Fibroblast of lung (primary cell): ENCODE data around the gene DLG2.

Experiments
- CTCF ChIP-seq, 2 donors: IDR thresholded peaks in 1 of 2; conservative IDR thresholded peaks in 1 of 2; 1 replicate in 1 of 2; 2 replicates in 1 of 2; pipeline ENCODE4 v1.5.1; 2011 to 2012; ENCODE audit warnings: low read length in 2 of 2, control low read depth in 1 of 2, inconsistent platforms in 1 of 2, low read depth in 1 of 2, mild to moderate bottlenecking in 1 of 2
- EZH2 ChIP-seq: IDR thresholded peaks from 2 replicates; pipeline ENCODE4 v1.5.1; 2012; ENCODE audit warnings: low read length, control low read depth, mild to moderate bottlenecking; ENCODE audit errors: missing control alignments

GRCh38 chr11:84250834-84251613, 1376.1 kb downstream of the DLG2 start:
- TF ChIP-seq CTCF (conservative IDR thresholded peaks at IDR 0.05 in 1 of 2, IDR thresholded peaks at IDR 0.05 in 1 of 2; ENCODE audit: low read depth in 1 of 2, low read length in 2 of 2) (no peak), EZH2 (no peak)
